ENCODE results near the gene ARID3B. TPM values are rescaled to one million over a fixed set of nuclear protein-coding genes. Genes with fewer than 3 reads are reported as not detected.
A peak's percentile ranks its signal among the peaks of the same experiment; 100 is the strongest.

ARID3B gene
- total RNA-seq, 1 donor from 2014 or later, result 31.5 TPM

- Histone ChIP-seq H3K9ac (no peak overlapping the region), H3K4me3 (no peak overlapping the region), H3K27me3 (peaks cover 7% of the 10 kb centered on the region), H3K9me3 (ENCODE audit: low read depth) (no peaks in the 10 kb centered on the region), H3K4me1 (peaks cover 9% of the 10 kb centered on the region), H3K79me2 (ENCODE audit: low read depth) (no peaks in the 10 kb centered on the region), H4K20me1 (ENCODE audit: low read depth) (no peaks in the 10 kb centered on the region), H3K36me3 (no peaks in the 10 kb centered on the region), H2AFZ (replicated peaks) (no peak overlapping the region), H3K4me2 (no peak overlapping the region), H3F3A (ENCODE audit: low read depth) (peaks cover 4% of the 10 kb centered on the region), H3K27ac (no peak overlapping the region)
- DNase-seq (ENCODE audit: low spot score), result no peak
- Mint-ChIP-seq H3K4me3 (no peak overlapping the region), H3K36me3 (no peaks in the 10 kb centered on the region), H3K27me3 (ENCODE audit: insufficient read depth, low read depth) (peaks cover 8% of the 10 kb centered on the region), H3K4me1 (peaks cover 2% of the 10 kb centered on the region), H3K9me3 (no peaks in the 10 kb centered on the region), H3K27ac (no peak overlapping the region)
- TF ChIP-seq EZH2phosphoT487 (IDR thresholded peaks at IDR 0.05), result no peak
- TF ChIP-seq EZH2 (IDR thresholded peaks at IDR 0.05), result no peak
- no peak for TF ChIP-seq CTCF (IDR thresholded peaks at IDR 0.05)
Measured at GRCh38 chr15:74608786-74609185, 67.8 kb downstream of the ARID3B start.

- Histone ChIP-seq H2AFZ (replicated peaks) (no peak overlapping the region), H3K27me3 (peaks cover 10% of the 10 kb centered on the region), H3K9me3 (ENCODE audit: low read depth) (no peaks in the 10 kb centered on the region), H3K79me2 (ENCODE audit: low read depth) (no peaks in the 10 kb centered on the region), H3K36me3 (no peaks in the 10 kb centered on the region), H4K20me1 (ENCODE audit: low read depth) (no peaks in the 10 kb centered on the region), H3K27ac (no peak overlapping the region), H3K9ac (peak overlapping the region; percentile 20), H3K4me3 (no peak overlapping the region), H3K4me2 (no peak overlapping the region), H3F3A (ENCODE audit: low read depth) (peaks cover 14% of the 10 kb centered on the region), H3K4me1 (peaks cover 14% of the 10 kb centered on the region)
- Mint-ChIP-seq H3K9me3 (no peaks in the 10 kb centered on the region), H3K36me3 (no peaks in the 10 kb centered on the region), H3K27me3 (ENCODE audit: insufficient read depth, low read depth) (peaks cover 10% of the 10 kb centered on the region), H3K4me3 (peak overlapping the region; percentile 21), H3K27ac (no peak overlapping the region), H3K4me1 (peaks cover 2% of the 10 kb centered on the region)
- TF ChIP-seq EZH2phosphoT487 (IDR thresholded peaks at IDR 0.05), result no peak
- no peak for TF ChIP-seq EZH2 (IDR thresholded peaks at IDR 0.05)
- no peak for TF ChIP-seq CTCF (IDR thresholded peaks at IDR 0.05)
- no peak for DNase-seq (ENCODE audit: low spot score)
Measured at GRCh38 chr15:74609938-74610301, 68.9 kb downstream of the ARID3B start.

- no peaks in the 10 kb centered on the region for H3K36me3 Mint-ChIP-seq
- no peak overlapping the region for H3K27ac ChIP-seq
Measured at GRCh38 chr15:74610302-74610951, 69.4 kb downstream of the ARID3B start.

More at GRCh38 chr15:74610302-74610951, 69.4 kb downstream of the ARID3B start:
- Histone ChIP-seq H3K9me3 (ENCODE audit: low read depth) (no peaks in the 10 kb centered on the region), H2AFZ (replicated peaks) (no peak overlapping the region), H3F3A (ENCODE audit: low read depth) (peaks cover 20% of the 10 kb centered on the region), H3K4me3 (no peak overlapping the region), H3K4me1 (peaks cover 14% of the 10 kb centered on the region), H3K79me2 (ENCODE audit: low read depth) (no peaks in the 10 kb centered on the region), H3K36me3 (no peaks in the 10 kb centered on the region), H3K4me2 (no peak overlapping the region), H4K20me1 (ENCODE audit: low read depth) (no peaks in the 10 kb centered on the region), H3K9ac (peak overlapping the region; percentile 20), H3K27me3 (peaks cover 10% of the 10 kb centered on the region)
- Mint-ChIP-seq H3K27me3 (ENCODE audit: insufficient read depth, low read depth) (peaks cover 9% of the 10 kb centered on the region), H3K27ac (no peak overlapping the region), H3K4me1 (peaks cover 2% of the 10 kb centered on the region), H3K4me3 (no peak overlapping the region), H3K9me3 (no peaks in the 10 kb centered on the region)
- no peak for DNase-seq (ENCODE audit: low spot score)
- TF ChIP-seq CTCF (IDR thresholded peaks at IDR 0.05) (no peak), EZH2phosphoT487 (IDR thresholded peaks at IDR 0.05) (no peak), EZH2 (IDR thresholded peaks at IDR 0.05) (no peak)
